Measurements from ENCODE around the gene AGBL5. TPM values are rescaled to one million over a fixed set of nuclear protein-coding genes. Genes with fewer than 3 reads are reported as not detected.

Gene AGBL5
- total and polyA plus RNA-seq, 2 of the 13 experiments (the other 11 are each of a cell fraction or from before 2014, with no cell fraction given) = 55.9 to 73.3 TPM

GRCh38 chr2:27071277-27071989 is 20.0 kb downstream of the AGBL5 start, which contains the start of gene OST4 (continued):
- TF ChIP-seq SOX13 (IDR thresholded peaks at IDR 0.05) = no peak; the same call in 1 of the 2 replicates
- peak in 1 of 2 experiments; percentile 58; a peak in 1 of 4 replicates for TF ChIP-seq SOX13 (CRISPR knock-in tag; conservative IDR thresholded peaks at IDR 0.05 in 1 of 2, IDR thresholded peaks at IDR 0.05 in 1 of 2)
- TF ChIP-seq YEATS2 (CRISPR knock-in tag; IDR thresholded peaks at IDR 0.05; ENCODE audit: borderline replicate concordance) = peak; percentile 93
- no peak for TF ChIP-seq ZMYM2 (CRISPR knock-in tag; IDR thresholded peaks at IDR 0.05)
- peak; percentile 36 for TF ChIP-seq CTCF (CRISPR knock-in tag; IDR thresholded peaks at IDR 0.05)
- TF ChIP-seq ZNF205 (CRISPR knock-in tag; IDR thresholded peaks at IDR 0.05) = peak; percentile 40; the same call in 1 of the 2 replicates
- no peak for TF ChIP-seq MLX (CRISPR knock-in tag; IDR thresholded peaks at IDR 0.05)
- TF ChIP-seq SRF (IDR thresholded peaks at IDR 0.05; ENCODE audit: low read depth, low read length) = peak; percentile 28; the same call in 1 of the 2 replicates
- no peak; the same call in 1 of the 2 replicates for TF ChIP-seq ZNF329 (CRISPR knock-in tag; IDR thresholded peaks at IDR 0.05; ENCODE audit: low read depth)
- no peak for TF ChIP-seq GLMP (CRISPR knock-in tag; IDR thresholded peaks at IDR 0.05; ENCODE audit: borderline replicate concordance)
- peak; percentile 82; the same call in 1 of the 2 replicates for TF ChIP-seq ZNF598 (CRISPR knock-in tag; IDR thresholded peaks at IDR 0.05; ENCODE audit: borderline replicate concordance)
- TF ChIP-seq ZNF451 (CRISPR knock-in tag; IDR thresholded peaks at IDR 0.05) = no peak
- TF ChIP-seq YY1 (IDR thresholded peaks at IDR 0.05; ENCODE audit: insufficient read depth, insufficient replicate concordance, low read depth, low read length) = peak; percentile 82
- no peak for TF ChIP-seq ZBTB33 (CRISPR knock-in tag; IDR thresholded peaks at IDR 0.05)

All from HepG2 (cell line).